IMR-90 (cell line): ENCODE measurements around the gene MRGPRD.

Source experiments
- CEBPB ChIP-seq: IDR thresholded peaks from 2 replicates; pipeline ENCODE4 v1.6.1; 2012; ENCODE audit warnings: low read depth, low read length, improper control_type of control experiment
- CTCF ChIP-seq: conservative IDR thresholded peaks from 2 replicates; pipeline ENCODE4 v1.5.1; 2012; ENCODE audit warnings: mild to moderate bottlenecking, low read depth, low read length, improper control_type of control experiment
- POLR2A ChIP-seq: IDR thresholded peaks from 2 replicates; pipeline ENCODE4 v1.6.1; 2012; ENCODE audit warnings: mild to moderate bottlenecking, low read depth, low read length
- RAD21 ChIP-seq: IDR thresholded peaks from 2 replicates; pipeline ENCODE4 v1.6.1; 2012; ENCODE audit warnings: low read length, improper control_type of control experiment
- RFX5 ChIP-seq: IDR thresholded peaks from 2 replicates; pipeline ENCODE4 v1.8.0; 2012; ENCODE audit warnings: low read depth, mild to moderate bottlenecking, low read length, moderate library complexity

GRCh38 chr11:68958211-68958610 lies 22.6 kb downstream of the MRGPRD start:
- no peak for TF ChIP-seq CEBPB
- TF ChIP-seq CTCF = no peak
- no peak for TF ChIP-seq RFX5
- TF ChIP-seq POLR2A = no peak
- TF ChIP-seq RAD21 = no peak
